Activated T-cell treated with anti-CD3 and anti-CD28 coated beads, Interleukin-2, amount 50 U/mL, for 24 hours (primary cell): ENCODE results near the gene SH3BP5L.
"Not testable (repeated sequence)": the region's sequence is repeated elsewhere in the genome, so short reads cannot be mapped to it uniquely, and the experiment has no call there.

ENCODE experiments used
- DNase-seq: peaks from one replicate; pipeline ENCODE4 v3.0.0-alpha.2; 2020
- H3K27ac Mint-ChIP-seq: 2 replicates; pipeline ENCODE4 v1.8.0; 2020; ENCODE audit warnings: mild to moderate bottlenecking, mixed read lengths
- H3K27me3 Mint-ChIP-seq: 2 replicates; pipeline ENCODE4 v1.8.0; 2020; ENCODE audit warnings: mixed read lengths
- H3K36me3 Mint-ChIP-seq: 2 replicates; pipeline ENCODE4 v1.8.0; 2020; ENCODE audit warnings: low read depth, mixed read lengths
- H3K4me1 Mint-ChIP-seq: 2 replicates; pipeline ENCODE4 v1.8.0; 2020; ENCODE audit warnings: low read depth, mixed read lengths
- H3K4me3 Mint-ChIP-seq: 2 replicates; pipeline ENCODE4 v1.8.0; 2020; ENCODE audit warnings: mild to moderate bottlenecking, moderate library complexity, mixed read lengths
- H3K9me3 Mint-ChIP-seq: 2 replicates; pipeline ENCODE4 v1.8.0; 2020; ENCODE audit warnings: mixed read lengths

The SH3BP5L gene

DNA sequence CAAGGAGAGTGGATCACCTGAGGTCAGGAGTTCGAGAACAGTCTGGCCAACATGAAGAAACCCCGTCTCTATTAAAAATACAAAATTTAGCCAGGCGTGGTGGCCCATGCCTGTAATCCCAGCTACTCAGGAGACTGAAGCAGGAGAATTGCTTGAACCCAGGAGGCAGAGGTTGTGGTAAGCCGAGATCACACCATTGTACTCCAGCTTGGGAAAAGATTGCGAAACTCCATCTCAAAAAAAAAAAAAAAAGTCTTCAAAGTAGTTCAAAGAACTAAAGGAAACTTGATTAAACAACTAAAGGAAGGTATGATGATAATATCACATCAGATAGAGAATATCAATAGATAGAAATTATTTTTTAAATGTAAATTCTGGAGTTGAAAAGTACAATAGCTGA, 31.1 kb downstream of the SH3BP5L start:
- H3K4me1 Mint-ChIP-seq, H3K4me3 Mint-ChIP-seq, H3K27ac Mint-ChIP-seq, H3K36me3 Mint-ChIP-seq, DNase-seq: not testable (repeated sequence)
- peaks cover 15% of the 10 kb centered on the region for H3K27me3 Mint-ChIP-seq
- peaks cover 13% of the 10 kb centered on the region for H3K9me3 Mint-ChIP-seq

DNA sequence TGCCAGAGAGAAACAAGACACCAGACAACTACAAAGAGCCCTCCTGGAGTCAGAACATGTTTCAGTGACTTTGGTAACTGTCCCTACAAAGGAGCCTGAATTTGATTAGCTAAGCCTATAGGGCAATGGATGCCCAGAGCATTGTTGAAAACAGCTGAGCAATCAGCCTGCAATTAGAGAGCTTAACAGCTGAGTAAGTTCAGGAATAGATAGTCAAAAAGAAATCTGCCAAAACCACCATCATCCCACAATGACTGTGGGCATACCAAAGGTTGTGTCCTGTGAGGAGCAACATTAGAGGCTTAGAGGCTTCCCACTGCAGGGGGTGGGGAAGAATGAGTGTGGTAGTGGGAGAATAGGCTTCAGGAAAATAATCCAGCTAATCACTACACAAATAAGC, 32.1 kb downstream of the SH3BP5L start:
- Mint-ChIP-seq H3K27ac (no peak overlapping the region), H3K4me3 (no peak overlapping the region), H3K4me1 (peaks cover 5% of the 10 kb centered on the region), H3K36me3 (no peaks in the 10 kb centered on the region), H3K27me3 (peaks cover 17% of the 10 kb centered on the region), H3K9me3 (peaks cover 13% of the 10 kb centered on the region)
- DNase-seq = no peak

DNA sequence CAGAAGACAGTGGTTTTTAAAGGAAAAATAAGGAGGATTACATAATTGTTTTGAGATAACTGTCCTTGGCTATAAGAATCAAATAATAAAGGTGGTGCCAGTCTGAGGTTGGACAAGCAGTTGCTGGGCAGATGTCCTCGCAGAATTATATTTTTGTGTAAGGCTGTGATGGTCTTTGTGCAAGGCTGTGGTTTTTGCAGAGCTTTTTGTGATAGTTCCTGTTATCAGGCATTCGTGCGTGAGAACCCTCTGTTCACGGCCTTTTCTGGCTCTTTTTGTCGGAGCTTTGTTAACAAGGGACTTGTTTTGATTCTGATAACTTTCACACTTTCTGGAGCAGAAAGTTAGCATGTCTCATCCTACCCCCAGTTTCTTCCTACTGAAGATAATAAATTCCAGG, 33.4 kb downstream of the SH3BP5L start:
- Mint-ChIP-seq H3K9me3 (peaks cover 13% of the 10 kb centered on the region), H3K36me3 (no peaks in the 10 kb centered on the region), H3K27ac (no peak overlapping the region), H3K4me1 (peaks cover 5% of the 10 kb centered on the region), H3K4me3 (no peak overlapping the region), H3K27me3 (peaks cover 10% of the 10 kb centered on the region)
- no peak for DNase-seq

GRCh38 chr1:248791010-248791409, 34.7 kb downstream of the SH3BP5L start:
- Mint-ChIP-seq H3K4me3 (no peak overlapping the region), H3K27me3 (peaks cover 4% of the 10 kb centered on the region), H3K4me1 (peaks cover 5% of the 10 kb centered on the region), H3K27ac (no peak overlapping the region), H3K36me3 (no peaks in the 10 kb centered on the region), H3K9me3 (peaks cover 11% of the 10 kb centered on the region)
- no peak for DNase-seq

DNA sequence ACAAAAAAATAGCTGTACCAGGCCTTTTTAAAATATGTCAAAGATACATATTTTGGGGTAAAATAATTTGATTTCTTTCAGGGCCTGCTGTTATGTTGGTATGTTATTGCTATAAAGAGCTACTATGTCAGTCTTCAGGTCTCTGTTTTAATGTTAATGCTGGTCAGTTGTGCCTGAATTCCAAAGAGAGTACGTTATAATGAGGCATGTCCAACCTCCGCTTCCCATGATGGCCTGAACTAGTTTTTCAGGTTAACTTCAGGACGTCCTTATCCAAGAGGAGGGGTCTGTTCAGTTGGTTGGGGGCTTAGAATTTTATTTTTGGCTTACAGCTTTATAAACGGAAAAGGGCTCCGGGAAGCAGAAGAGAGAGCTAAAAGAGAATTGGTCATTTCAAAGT, 35.3 kb downstream of the SH3BP5L start:
- Mint-ChIP-seq H3K36me3 (no peaks in the 10 kb centered on the region), H3K27ac (no peak overlapping the region), H3K4me1 (peaks cover 5% of the 10 kb centered on the region), H3K27me3 (peaks cover 8% of the 10 kb centered on the region), H3K4me3 (no peak overlapping the region), H3K9me3 (peaks cover 10% of the 10 kb centered on the region)
- no peak for DNase-seq

GRCh38 chr1:248789337-248789736, 36.4 kb downstream of the SH3BP5L start:
- H3K27ac Mint-ChIP-seq, DNase-seq, H3K9me3 Mint-ChIP-seq, H3K4me3 Mint-ChIP-seq, H3K27me3 Mint-ChIP-seq, H3K36me3 Mint-ChIP-seq, H3K4me1 Mint-ChIP-seq: not testable (repeated sequence)

- H3K4me3 Mint-ChIP-seq = no peak overlapping the region
- peaks cover 9% of the 10 kb centered on the region for H3K27me3 Mint-ChIP-seq
- H3K9me3 Mint-ChIP-seq = no peaks in the 10 kb centered on the region
- H3K4me1 Mint-ChIP-seq = no peaks in the 10 kb centered on the region
- H3K27ac Mint-ChIP-seq = no peak overlapping the region
- no peak for DNase-seq
- H3K36me3 Mint-ChIP-seq = no peaks in the 10 kb centered on the region
Observed at GRCh38 chr1:248788327-248788726, 37.4 kb downstream of the SH3BP5L start.

DNA sequence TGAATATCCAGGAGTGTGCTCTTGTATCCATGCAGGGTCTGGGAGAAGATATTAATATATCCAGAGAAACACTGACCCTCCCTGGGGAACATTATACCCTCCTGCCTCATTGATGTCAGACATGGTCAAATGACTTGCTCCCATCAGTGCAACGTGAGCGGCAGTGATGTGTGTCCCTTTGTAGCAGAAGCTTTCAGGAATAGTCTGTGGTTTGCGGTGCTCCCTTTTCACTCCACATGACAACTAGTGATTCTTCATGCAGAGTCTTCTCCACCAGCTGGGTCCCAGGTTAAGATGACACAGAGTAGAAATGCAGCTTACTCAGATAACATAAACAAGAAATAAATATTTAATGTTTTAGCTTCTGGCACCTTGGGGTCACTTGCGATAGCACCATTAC, 38.3 kb downstream of the SH3BP5L start:
- no peaks in the 10 kb centered on the region for H3K4me1 Mint-ChIP-seq

GRCh38 chr1:248786156-248786555, 39.6 kb downstream of the SH3BP5L start:
- Mint-ChIP-seq H3K36me3 (no peaks in the 10 kb centered on the region), H3K4me3 (no peak overlapping the region), H3K27ac (no peak overlapping the region), H3K4me1 (no peaks in the 10 kb centered on the region), H3K27me3 (peaks cover 26% of the 10 kb centered on the region), H3K9me3 (peaks cover 5% of the 10 kb centered on the region)
- DNase-seq = no peak

More for the DNA sequence above, 38.3 kb downstream of the SH3BP5L start:
- Mint-ChIP-seq H3K36me3 (no peaks in the 10 kb centered on the region), H3K27me3 (peaks cover 16% of the 10 kb centered on the region), H3K27ac (no peak overlapping the region), H3K4me3 (no peak overlapping the region), H3K9me3 (no peaks in the 10 kb centered on the region)
- DNase-seq = no peak

- Mint-ChIP-seq H3K27ac (no peak overlapping the region), H3K36me3 (no peaks in the 10 kb centered on the region), H3K4me3 (no peak overlapping the region), H3K27me3 (peaks cover 27% of the 10 kb centered on the region), H3K4me1 (peaks cover 4% of the 10 kb centered on the region), H3K9me3 (peaks cover 8% of the 10 kb centered on the region)
- no peak for DNase-seq
Observed at GRCh38 chr1:248783367-248783766, 42.3 kb downstream of the SH3BP5L start.

DNA sequence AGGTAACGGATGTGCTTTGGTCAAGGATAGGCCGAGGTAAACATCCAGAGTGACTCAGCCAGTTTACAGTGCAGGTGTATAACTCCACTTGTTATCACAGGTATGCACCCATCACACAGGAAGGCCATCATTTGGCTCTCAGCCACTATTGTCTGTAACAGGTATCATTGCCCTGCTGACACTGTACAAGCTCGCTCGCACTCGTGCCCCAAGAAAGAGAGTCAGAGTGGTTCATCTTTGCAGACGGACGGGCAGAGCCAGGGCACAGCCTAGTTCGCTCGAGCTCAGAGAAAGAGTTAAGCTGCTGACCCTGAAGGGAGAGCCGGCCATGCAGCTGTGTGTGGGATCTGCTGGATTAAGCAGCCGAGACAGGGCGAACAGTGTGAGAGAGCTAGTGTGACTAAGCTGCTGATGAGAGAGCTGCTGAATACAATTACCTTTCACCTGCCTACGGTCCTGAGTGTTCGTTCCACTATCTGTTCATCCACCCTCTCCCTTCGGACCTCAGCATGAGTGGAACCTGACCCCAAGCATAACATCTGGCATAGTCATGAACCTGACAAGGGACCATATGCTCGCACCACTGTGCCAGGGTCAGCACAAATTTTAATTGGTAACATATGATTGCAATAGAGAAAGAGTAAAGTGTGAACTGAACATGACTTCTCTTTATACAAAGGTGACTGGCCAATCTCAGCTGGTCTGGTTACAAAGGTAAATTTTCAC, 43.1 kb downstream of the SH3BP5L start:
- no peaks in the 10 kb centered on the region for H3K36me3 Mint-ChIP-seq
- H3K4me1 Mint-ChIP-seq = peaks cover 4% of the 10 kb centered on the region
- peaks cover 27% of the 10 kb centered on the region for H3K27me3 Mint-ChIP-seq
- no peak overlapping the region for H3K27ac Mint-ChIP-seq
- H3K9me3 Mint-ChIP-seq = peaks cover 11% of the 10 kb centered on the region
- no peak overlapping the region for H3K4me3 Mint-ChIP-seq
- DNase-seq = no peak

- H3K4me1 Mint-ChIP-seq = peaks cover 4% of the 10 kb centered on the region
- DNase-seq = no peak
- H3K9me3 Mint-ChIP-seq = peaks cover 21% of the 10 kb centered on the region
- no peak overlapping the region for H3K27ac Mint-ChIP-seq
- H3K27me3 Mint-ChIP-seq = peaks cover 24% of the 10 kb centered on the region
- H3K4me3 Mint-ChIP-seq = no peak overlapping the region
- no peaks in the 10 kb centered on the region for H3K36me3 Mint-ChIP-seq
Observed at GRCh38 chr1:248779350-248779749, 46.4 kb downstream of the SH3BP5L start.

DNA sequence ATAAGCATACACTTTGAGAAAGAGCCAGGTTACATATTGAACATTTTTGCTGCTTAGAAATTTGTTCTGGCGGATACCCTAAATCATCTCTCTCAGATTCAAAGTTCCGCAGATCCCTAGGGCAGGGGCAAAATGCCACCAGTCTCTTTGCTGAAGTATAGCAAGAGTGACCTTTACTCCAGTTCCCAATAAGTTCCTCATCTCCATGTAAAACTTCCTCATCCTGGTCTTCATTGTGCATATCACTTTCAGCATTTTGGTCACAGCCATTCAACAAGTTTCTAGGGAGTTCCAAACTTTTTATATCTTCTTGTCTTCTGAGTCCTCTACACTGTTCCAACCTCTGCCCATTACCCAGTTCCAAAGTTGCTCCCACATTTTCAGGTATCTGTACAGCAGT, 46.8 kb downstream of the SH3BP5L start:
- no peaks in the 10 kb centered on the region for H3K36me3 Mint-ChIP-seq
- DNase-seq = no peak
- H3K27ac Mint-ChIP-seq = no peak overlapping the region
- peaks cover 21% of the 10 kb centered on the region for H3K9me3 Mint-ChIP-seq
- peaks cover 24% of the 10 kb centered on the region for H3K27me3 Mint-ChIP-seq
- no peak overlapping the region for H3K4me3 Mint-ChIP-seq
- H3K4me1 Mint-ChIP-seq = peaks cover 4% of the 10 kb centered on the region

- no peaks in the 10 kb centered on the region for H3K36me3 Mint-ChIP-seq
Observed at GRCh38 chr1:248776991-248777390, 48.7 kb downstream of the SH3BP5L start.

GRCh38 chr1:248775441-248775840, 50.3 kb downstream of the SH3BP5L start:
- no peak for DNase-seq
- H3K27ac Mint-ChIP-seq = no peak overlapping the region
- no peak overlapping the region for H3K4me3 Mint-ChIP-seq
- peaks cover 12% of the 10 kb centered on the region for H3K27me3 Mint-ChIP-seq
- peaks cover 13% of the 10 kb centered on the region for H3K9me3 Mint-ChIP-seq
- peaks cover 4% of the 10 kb centered on the region for H3K4me1 Mint-ChIP-seq
- H3K36me3 Mint-ChIP-seq = no peaks in the 10 kb centered on the region

More at GRCh38 chr1:248776991-248777390, 48.7 kb downstream of the SH3BP5L start:
- Mint-ChIP-seq H3K9me3 (peaks cover 21% of the 10 kb centered on the region), H3K4me3 (no peak overlapping the region), H3K27ac (no peak overlapping the region), H3K27me3 (peaks cover 15% of the 10 kb centered on the region), H3K4me1 (peaks cover 4% of the 10 kb centered on the region)
- no peak for DNase-seq
